HEK293T (cell line): ENCODE data around the gene UBAC1.
A peak's percentile ranks its signal among the peaks of the same experiment; 100 is the strongest.

ENCODE experiments used
- CTCF ChIA-PET: fragments of 350-600 bp; formaldehyde crosslinking; extraction: SDS; loops from one replicate; lab custom pipeline; 2021; ENCODE audit warnings: antibody characterized with exemption, inconsistent platforms; lab: Yijun Ruan, JAX
- POLR2A ChIA-PET: fragments of 350-600 bp; formaldehyde crosslinking; extraction: SDS; loops from one replicate; lab custom pipeline; 2020; ENCODE audit warnings: antibody characterized with exemption, inconsistent platforms; lab: Yijun Ruan, JAX
- DNase-seq: peaks from one replicate; pipeline ENCODE4 v3.0.0; 2012; ENCODE audit warnings: mixed read lengths; ENCODE audit errors: extremely low spot score
- ARNT ChIP-seq: fragments of 450-650 bp; IDR thresholded peaks from 2 replicates; pipeline ENCODE4 v1.6.1; 2017; ENCODE audit warnings: mild to moderate bottlenecking
- BHLHE40 ChIP-seq: fragments of 450-650 bp; IDR thresholded peaks from 2 replicates; pipeline ENCODE4 v1.6.1; 2016; ENCODE audit warnings: mild to moderate bottlenecking, moderate library complexity, borderline replicate concordance
- CTBP1 ChIP-seq: fragments of 450-650 bp; IDR thresholded peaks from 2 replicates; pipeline ENCODE4 v1.6.1; 2016; ENCODE audit warnings: borderline replicate concordance
- ELF4 ChIP-seq: fragments of 450-650 bp; IDR thresholded peaks from 2 replicates; pipeline ENCODE4 v1.6.1; 2017; ENCODE audit warnings: antibody characterized with exemption
- FOXA1 ChIP-seq: fragments of 450-650 bp; IDR thresholded peaks from 2 replicates; pipeline ENCODE4 v1.6.1; 2016; ENCODE audit warnings: mild to moderate bottlenecking
- FOXK2 ChIP-seq: fragments of 450-650 bp; IDR thresholded peaks from 2 replicates; pipeline ENCODE4 v1.6.1; 2016; ENCODE audit warnings: mild to moderate bottlenecking
- FOXM1 ChIP-seq: fragments of 450-650 bp; IDR thresholded peaks from 2 replicates; pipeline ENCODE4 v1.6.1; 2017; ENCODE audit warnings: mild to moderate bottlenecking, borderline replicate concordance
- HDGF ChIP-seq: fragments of 450-650 bp; IDR thresholded peaks from 2 replicates; pipeline ENCODE4 v1.6.1; 2017; ENCODE audit warnings: antibody characterized with exemption, borderline replicate concordance
- L3MBTL2 ChIP-seq: fragments of 450-650 bp; conservative IDR thresholded peaks from 2 replicates; pipeline ENCODE4 v1.6.1; 2016; ENCODE audit warnings: mild to moderate bottlenecking
- LEF1 ChIP-seq: fragments of 450-650 bp; IDR thresholded peaks from 2 replicates; pipeline ENCODE4 v1.6.1; 2017; ENCODE audit warnings: mild to moderate bottlenecking, borderline replicate concordance
- NFRKB ChIP-seq: fragments of 450-650 bp; IDR thresholded peaks from 2 replicates; pipeline ENCODE4 v1.6.1; 2016; ENCODE audit warnings: mild to moderate bottlenecking, moderate library complexity
- SP1 ChIP-seq: fragments of 450-650 bp; IDR thresholded peaks from 2 replicates; pipeline ENCODE4 v1.6.1; 2017
- SUZ12 ChIP-seq: fragments of 450-650 bp; IDR thresholded peaks from 2 replicates; pipeline ENCODE4 v1.6.1; 2016; ENCODE audit warnings: mild to moderate bottlenecking
- TARDBP ChIP-seq: fragments of 450-650 bp; IDR thresholded peaks from 2 replicates; pipeline ENCODE4 v1.6.1; 2016
- ZNF384 ChIP-seq: fragments of 450-650 bp; IDR thresholded peaks from 2 replicates; pipeline ENCODE4 v1.6.1; 2016
- TF ChIP-seq, protein P1 (sequence below): fragments of 450-650 bp; IDR thresholded peaks from 2 replicates; pipeline ENCODE4 v1.6.1; 2016

Gene UBAC1

DNA sequence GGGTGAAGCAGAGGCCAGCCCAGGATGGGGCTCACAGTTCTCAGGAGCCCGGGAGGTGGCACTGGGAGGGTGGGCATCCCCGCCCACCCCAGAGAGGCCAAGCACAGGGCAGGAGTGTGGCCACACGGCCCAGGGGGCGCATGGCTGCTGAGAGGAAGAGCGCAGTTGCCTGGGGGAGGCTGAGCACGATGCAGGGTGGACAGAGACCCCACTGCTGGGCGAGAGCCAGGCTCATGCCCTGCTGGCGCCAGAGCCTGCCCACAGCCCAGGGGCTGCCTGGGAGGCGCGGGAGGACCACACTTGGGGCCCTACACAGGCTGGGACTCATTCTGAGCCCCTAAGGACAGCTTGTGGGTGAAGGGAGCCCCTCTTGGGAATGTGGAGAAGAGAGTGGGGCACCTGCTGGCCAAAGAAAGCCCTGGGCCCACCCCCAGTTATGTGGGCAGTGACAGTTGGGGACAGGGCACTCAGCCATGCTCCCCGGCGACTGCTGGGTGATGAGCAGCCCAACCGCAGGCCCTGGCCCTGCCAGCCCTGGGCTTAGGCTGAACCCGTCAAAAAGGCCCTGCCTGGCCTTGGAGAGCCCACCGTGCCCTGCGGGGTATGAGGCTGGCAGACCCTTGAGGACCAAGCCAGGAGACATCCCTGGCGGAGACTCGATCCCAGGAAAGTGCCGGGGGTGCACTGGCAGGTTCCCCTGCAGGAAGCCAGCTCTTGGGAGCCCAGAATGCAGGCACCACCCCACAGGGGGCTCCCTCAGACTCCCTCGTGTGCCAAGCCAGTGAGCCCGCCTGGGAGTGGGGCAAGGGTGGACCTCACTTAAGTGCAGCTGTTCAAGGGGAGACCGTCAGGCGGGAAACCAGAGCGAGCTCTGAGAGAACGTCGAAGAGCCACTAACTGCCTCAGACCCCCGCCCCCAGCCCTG, 32.2 kb downstream of the UBAC1 start:
- no peak for TF ChIP-seq ZNF384
- TF ChIP-seq HDGF = no peak
- TF ChIP-seq BHLHE40 = no peak
- TF ChIP-seq FOXA1 = no peak
- TF ChIP-seq, protein P1, sequence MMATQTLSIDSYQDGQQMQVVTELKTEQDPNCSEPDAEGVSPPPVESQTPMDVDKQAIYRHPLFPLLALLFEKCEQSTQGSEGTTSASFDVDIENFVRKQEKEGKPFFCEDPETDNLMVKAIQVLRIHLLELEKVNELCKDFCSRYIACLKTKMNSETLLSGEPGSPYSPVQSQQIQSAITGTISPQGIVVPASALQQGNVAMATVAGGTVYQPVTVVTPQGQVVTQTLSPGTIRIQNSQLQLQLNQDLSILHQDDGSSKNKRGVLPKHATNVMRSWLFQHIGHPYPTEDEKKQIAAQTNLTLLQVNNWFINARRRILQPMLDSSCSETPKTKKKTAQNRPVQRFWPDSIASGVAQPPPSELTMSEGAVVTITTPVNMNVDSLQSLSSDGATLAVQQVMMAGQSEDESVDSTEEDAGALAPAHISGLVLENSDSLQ = no peak
- DNase-seq = no peak
- CTCF ChIA-PET = no interaction called here
- POLR2A ChIA-PET = no interaction called here

DNA sequence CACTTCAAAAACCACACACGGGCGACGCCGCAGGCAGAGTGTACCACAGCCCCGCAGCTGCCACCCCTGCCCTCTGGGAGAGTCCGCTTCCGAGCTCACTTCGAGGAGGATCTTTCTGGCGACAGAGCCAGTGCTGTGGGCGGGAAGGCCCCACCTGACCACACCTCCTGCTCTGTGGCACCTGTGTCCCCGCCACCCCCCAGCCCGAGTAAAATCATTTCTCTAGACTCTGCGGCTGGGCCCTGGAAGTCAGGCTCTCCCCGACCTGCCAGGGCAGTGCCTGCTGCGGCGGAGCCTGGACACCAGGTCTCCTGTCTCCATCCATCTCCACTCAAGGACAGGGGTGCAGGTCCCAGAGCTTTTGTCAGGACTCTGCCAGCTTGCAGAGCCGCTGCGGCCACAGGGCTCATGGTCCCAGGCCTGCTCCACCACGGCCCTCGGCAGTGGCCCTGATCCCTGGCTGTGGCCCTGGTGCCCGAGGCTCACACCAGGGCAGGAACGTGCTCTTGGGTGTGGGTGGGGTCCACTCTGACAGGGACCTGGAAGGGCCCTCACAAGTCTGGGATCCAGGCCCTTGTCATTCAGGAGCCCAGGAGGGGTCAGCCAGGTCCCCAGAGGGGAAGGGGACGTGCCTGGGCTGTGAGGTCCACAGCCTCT, 33.0 kb downstream of the UBAC1 start:
- ChIA-PET CTCF (no interaction called here), POLR2A (no interaction called here)
- no peak for TF ChIP-seq FOXM1
- DNase-seq = no peak

DNA sequence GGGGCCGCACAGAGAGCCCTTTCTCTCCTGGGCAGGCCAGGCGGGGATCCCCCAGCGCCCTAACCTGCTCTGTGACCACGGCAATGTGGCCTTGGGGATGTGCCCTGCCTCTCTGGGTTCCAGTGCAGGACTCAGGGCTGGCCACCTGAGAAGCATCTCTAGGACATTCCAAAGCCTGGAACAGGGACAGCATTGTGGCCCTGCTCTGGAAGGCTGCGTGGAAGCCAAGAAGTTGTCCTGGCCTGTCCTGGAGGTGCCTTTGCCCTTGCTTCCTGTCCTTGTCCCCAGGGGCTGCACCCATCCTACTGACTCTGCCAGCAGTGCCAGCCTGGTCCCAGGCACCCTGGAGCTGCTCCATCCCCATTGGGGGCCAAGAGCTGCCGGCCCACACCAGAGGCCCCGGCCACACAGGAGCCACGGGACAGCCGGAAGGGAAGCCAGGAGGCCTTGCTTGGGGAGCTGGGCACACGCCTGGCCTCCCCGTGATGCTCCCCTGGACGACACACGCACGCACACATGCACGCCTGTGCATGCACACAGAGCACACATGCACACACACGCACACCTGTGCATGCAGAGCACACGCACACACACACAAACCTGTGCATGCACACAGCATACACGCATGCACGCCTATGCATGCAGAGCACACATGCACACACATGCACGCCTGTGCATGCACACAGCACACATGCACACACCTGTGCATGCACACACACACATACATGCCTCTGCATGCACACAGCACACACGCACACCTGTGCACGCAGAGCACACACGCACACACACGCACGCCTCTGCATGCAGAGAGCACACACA, 33.8 kb downstream of the UBAC1 start:
- TF ChIP-seq BHLHE40 = no peak
- TF ChIP-seq TARDBP = peak; percentile 49; the same call in 1 of the 2 replicates
- no peak for DNase-seq
- ChIA-PET CTCF (no interaction called here), POLR2A (no interaction called here)

DNA sequence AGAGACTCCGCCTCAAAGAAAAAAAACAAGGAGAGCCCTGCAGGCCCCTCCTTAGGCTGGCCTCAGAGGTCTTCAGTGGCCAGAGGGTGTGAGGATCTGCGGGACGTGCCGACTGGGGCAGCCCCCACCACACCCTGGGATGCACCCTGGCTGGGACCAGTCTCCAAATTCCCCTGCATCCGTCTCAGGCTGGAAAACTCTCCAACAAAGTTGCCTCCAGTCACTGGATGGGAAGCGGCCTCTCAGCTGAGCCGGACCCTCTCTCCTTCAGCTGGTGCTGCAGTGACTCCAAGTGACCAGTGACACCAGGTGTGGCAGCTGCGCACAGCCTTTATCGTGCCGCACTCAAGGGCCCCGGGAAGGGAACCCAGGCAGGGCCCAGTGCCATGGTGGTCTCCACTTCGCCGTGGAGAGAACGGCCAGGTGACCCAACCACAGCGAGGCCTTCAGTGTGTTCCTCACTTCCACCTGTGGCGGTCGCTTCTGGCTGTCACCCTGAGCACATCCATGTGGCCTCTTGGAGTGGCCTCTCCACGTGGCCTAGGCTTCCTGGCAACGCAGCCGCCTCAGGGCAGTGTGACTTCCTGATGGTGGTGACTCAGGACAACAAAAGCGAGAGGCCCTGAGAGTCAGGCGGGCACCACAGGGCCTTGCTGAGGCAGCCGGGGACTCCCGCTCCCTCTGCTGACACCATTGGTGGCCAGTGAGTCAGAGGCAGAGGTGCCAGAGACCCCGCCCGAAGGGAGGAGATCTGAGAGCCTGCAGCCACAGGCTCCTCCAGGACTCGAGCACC, 34.6 kb downstream of the UBAC1 start:
- ChIA-PET CTCF (no interaction called here), POLR2A (no interaction called here)
- no peak for DNase-seq
- no peak for TF ChIP-seq ELF4
- no peak for TF ChIP-seq LEF1
- no peak for TF ChIP-seq ZNF384
- TF ChIP-seq SP1 = no peak
- TF ChIP-seq ARNT = no peak
- no peak for TF ChIP-seq FOXM1
- no peak for TF ChIP-seq CTBP1
- TF ChIP-seq, protein P1 = no peak
- no peak for TF ChIP-seq NFRKB
- no peak for TF ChIP-seq FOXK2
- TF ChIP-seq BHLHE40 = no peak
- TF ChIP-seq L3MBTL2 = no peak

DNA sequence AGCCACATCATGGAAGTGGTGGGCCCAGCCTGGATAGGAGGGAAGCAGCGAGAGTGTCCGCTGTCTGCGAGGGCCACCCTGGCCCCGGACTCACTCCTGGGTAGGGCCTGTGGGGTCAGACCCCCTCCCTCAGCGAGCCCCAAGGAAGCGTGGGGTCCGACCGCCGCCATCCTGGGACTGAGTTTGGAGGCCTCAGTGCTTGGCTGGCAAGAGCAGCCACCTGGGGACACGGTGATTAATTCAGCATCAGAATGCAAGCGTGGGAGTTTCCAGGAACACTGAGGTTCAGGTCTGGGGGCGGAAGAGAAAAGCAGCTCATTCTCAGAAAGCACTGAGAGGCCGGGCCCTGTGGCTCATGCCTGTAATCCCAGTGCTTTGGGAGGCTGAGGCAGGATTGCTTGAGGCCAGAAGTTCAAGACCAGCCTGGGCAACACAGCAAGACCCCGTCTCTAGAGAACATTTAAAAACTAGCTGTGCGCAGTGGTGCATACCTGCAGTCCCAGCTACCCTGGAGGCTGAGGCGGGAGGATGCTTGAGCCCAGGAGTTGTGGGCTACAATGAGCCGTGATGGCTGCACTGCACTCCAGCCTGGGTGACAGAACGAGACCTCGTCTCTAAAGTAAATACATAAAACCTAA, 35.6 kb downstream of the UBAC1 start:
- no peak for DNase-seq
- CTCF ChIA-PET = no interaction called here
- no peak for TF ChIP-seq ELF4
- no peak for TF ChIP-seq SUZ12
- no peak for TF ChIP-seq CTBP1
- no peak for TF ChIP-seq BHLHE40
- no peak for TF ChIP-seq TARDBP
- no peak for TF ChIP-seq FOXA1
- TF ChIP-seq NFRKB = no peak
- TF ChIP-seq HDGF = no peak
- TF ChIP-seq LEF1 = no peak
- TF ChIP-seq ZNF384 = no peak
- TF ChIP-seq ARNT = no peak
- POLR2A ChIA-PET = no interaction called here

GRCh38 chr9:135924628-135925338, 36.4 kb downstream of the UBAC1 start:
- TF ChIP-seq FOXK2 (no peak), HDGF (no peak), FOXM1 (no peak), SUZ12 (no peak), TARDBP (no peak), LEF1 (no peak), ELF4 (no peak), BHLHE40 (no peak), CTBP1 (no peak)
- TF ChIP-seq, protein P1 = no peak
- POLR2A ChIA-PET = no interaction called here
- CTCF ChIA-PET = no interaction called here
- no peak for DNase-seq
